GM12864 (cell line): ENCODE measurements around the gene BCAR1.

Source experiments
- DNase-seq: peaks from one replicate; pipeline ENCODE4 v3.0.0-alpha.2; 2011; ENCODE audit warnings: low read depth
- H3K4me3 ChIP-seq: 2 replicates; pipeline ENCODE4 v1.5.1; 2011; ENCODE audit warnings: mild to moderate bottlenecking, low read depth, low read length, control low read depth
- CTCF ChIP-seq: IDR thresholded peaks from 2 replicates; pipeline ENCODE4 v1.5.1; 2011; ENCODE audit warnings: low read depth, mild to moderate bottlenecking, moderate library complexity, low read length, control low read depth, inconsistent platforms; ENCODE audit errors: missing control alignments

BCAR1 gene

GRCh38 chr16:75251280-75252048 lies at the start of gene BCAR1:
Gene BCAR1 (minus strand): TSS chr16:75251624. CDS start chr16:75251482, 142 bp downstream.
- H3K4me3 ChIP-seq = peak within 1 kb of the TSS; percentile 58
- TF ChIP-seq CTCF = no peak
- no peak for DNase-seq

DNA sequence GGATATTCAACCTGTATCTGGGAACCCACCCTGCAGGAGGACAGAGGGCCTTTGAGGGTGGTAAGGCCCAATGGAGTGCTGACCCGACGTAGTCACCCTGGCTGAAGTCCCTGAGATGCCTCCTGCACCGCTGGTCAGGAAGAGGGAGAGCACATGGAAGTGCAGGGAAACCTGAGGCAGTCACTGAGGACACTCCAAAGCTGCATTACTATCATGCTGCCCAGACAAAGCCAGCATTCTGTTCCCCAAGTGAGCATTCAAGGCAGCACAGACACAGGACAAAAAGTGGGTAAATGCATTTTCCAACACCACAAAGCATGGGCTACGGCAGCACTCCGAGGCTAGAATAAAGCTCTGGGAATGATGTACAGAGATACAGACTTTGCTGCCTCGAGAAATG lies 46.8 kb upstream of the BCAR1 start:
- TF ChIP-seq CTCF = no peak
- H3K4me3 ChIP-seq = no peak overlapping the region
- DNase-seq = no peak

GRCh38 chr16:75296606-75297005 lies 45.2 kb upstream of the BCAR1 start:
- H3K4me3 ChIP-seq = no peak overlapping the region
- DNase-seq = no peak
- no peak for TF ChIP-seq CTCF

GRCh38 chr16:75294773-75295459 lies 43.5 kb upstream of the BCAR1 start:
- no peak for TF ChIP-seq CTCF
- H3K4me3 ChIP-seq = no peak overlapping the region
- DNase-seq = no peak

DNA sequence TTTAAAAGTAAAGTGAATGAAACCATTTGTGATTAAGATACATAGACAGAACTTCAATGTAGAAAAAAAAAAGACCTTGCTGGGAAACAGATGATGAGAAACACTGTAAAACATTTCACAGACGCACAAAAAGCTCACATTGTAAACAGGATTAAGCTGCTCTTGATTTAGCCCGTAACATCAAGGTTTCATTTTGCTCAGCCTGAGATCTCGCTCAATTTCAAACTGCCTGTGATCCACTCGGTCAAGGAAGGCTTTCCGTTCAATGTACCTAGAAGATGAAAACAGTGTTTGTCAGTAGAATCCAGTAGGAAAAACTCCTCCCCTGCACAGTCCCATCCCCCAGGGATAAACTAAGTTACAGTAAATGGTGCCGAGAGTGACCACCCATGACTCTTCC lies 42.3 kb upstream of the BCAR1 start:
- DNase-seq = no peak
- TF ChIP-seq CTCF = no peak
- H3K4me3 ChIP-seq = no peak overlapping the region

DNA sequence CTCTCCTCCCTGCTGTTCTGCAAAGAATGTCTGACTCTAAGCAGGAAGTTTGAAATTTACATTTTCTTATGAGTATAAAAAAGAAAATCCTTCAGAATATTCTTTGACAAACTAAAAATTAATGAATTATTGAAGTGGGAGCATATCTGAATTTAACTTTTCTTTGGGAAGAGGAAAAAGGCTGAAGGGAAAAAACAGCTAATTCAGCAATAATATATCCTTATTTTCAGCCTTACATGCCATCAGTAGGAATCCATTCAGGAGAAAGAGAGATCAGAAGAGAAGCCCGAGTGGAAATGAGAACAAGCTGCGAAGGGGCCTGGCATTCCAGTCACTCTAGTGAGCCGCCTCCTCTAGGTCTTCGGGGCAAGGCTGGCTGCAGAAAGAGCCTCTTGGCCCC lies 41.7 kb upstream of the BCAR1 start:
- no peak for DNase-seq
- no peak for TF ChIP-seq CTCF
- H3K4me3 ChIP-seq = no peak overlapping the region
